ENCODE results near the gene PCGF5. TPM values are rescaled to one million over a fixed set of nuclear protein-coding genes. Genes with fewer than 3 reads are reported as not detected.
A peak's percentile ranks its signal among the peaks of the same experiment; 100 is the strongest.

The PCGF5 gene
- polyA plus RNA-seq, 1 of the 3 experiments (the other 2 are of a cell fraction) = 14.5 TPM

GRCh38 chr10:91188889-91189288 is 31.6 kb upstream of the PCGF5 start:
- H4K20me1 ChIP-seq (ENCODE audit: insufficient read depth) = no peaks in the 10 kb centered on the region
- no peaks in the 10 kb centered on the region for H3K27me3 ChIP-seq (ENCODE audit: insufficient read depth)
- H3K9me2 ChIP-seq = no peaks in the 10 kb centered on the region
- POLR2A ChIA-PET = no interaction called here
- no peak for DNase-seq
- no peaks in the 10 kb centered on the region for H3K36me3 ChIP-seq (replicated peaks in 1 of 2; ENCODE audit: control insufficient read depth in 1 of 2, insufficient read depth in 2 of 2, low read length in 1 of 2)
- H3K9me3 ChIP-seq = no peaks in the 10 kb centered on the region
- peaks cover 72% of the 10 kb centered on the region for H3K79me2 ChIP-seq (ENCODE audit: insufficient read depth)
- H3K27ac ChIP-seq (ENCODE audit: low read depth in 2 of 2, low read length in 1 of 2) = 0 out of 4 replicates have a peak overlapping the region, but pooled peaks of 1 of the 2 experiments have one; percentile 98
- CTCF ChIA-PET = no interaction called here
- H3K9ac ChIP-seq = no peak overlapping the region
- no peak overlapping the region for H3K4me2 ChIP-seq
- TF ChIP-seq SMC3 (IDR thresholded peaks at IDR 0.05; ENCODE audit: low read depth, low read length) (no peak), CHD2 (IDR thresholded peaks at IDR 0.05; ENCODE audit: low read length, partially characterized antibody) (no peak), POLR2AphosphoS5 (IDR thresholded peaks at IDR 0.05; ENCODE audit: low read depth, low read length) (no peak), USF2 (IDR thresholded peaks at IDR 0.05; ENCODE audit: borderline replicate concordance, low read depth, low read length) (no peak), MAX (IDR thresholded peaks at IDR 0.05; ENCODE audit: low read depth) (no peak), USF1 (IDR thresholded peaks at IDR 0.05; ENCODE audit: borderline replicate concordance, low read depth) (no peak), FOSL2 (IDR thresholded peaks at IDR 0.05; ENCODE audit: borderline replicate concordance, low read depth) (no peak), GATA2 (CRISPR knock-in tag; IDR thresholded peaks at IDR 0.05) (no peak), NFIC (IDR thresholded peaks at IDR 0.05; ENCODE audit: borderline replicate concordance) (no peak), PBX3 (IDR thresholded peaks at IDR 0.05) (no peak), RCOR1 (IDR thresholded peaks at IDR 0.05; ENCODE audit: low read length) (no peak), NRF1 (IDR thresholded peaks at IDR 0.05; ENCODE audit: low read depth, low read length) (no peak), SIN3A (IDR thresholded peaks at IDR 0.05; ENCODE audit: borderline replicate concordance, low read depth, low read length) (no peak), FOXM1 (IDR thresholded peaks at IDR 0.05; ENCODE audit: low read depth) (no peak), TCF12 (IDR thresholded peaks at IDR 0.05) (no peak), RAD21 (IDR thresholded peaks at IDR 0.05; ENCODE audit: low read length) (no peak)
- H3K4me1 ChIP-seq (ENCODE audit: control insufficient read depth in 1 of 2, insufficient read depth in 2 of 2, low read depth in 1 of 2, low read length in 1 of 2) = peaks cover 0 to 18% of the 10 kb centered on the region in 2 experiments; a peak in 2 of 4 replicates
- H2AFZ ChIP-seq (ENCODE audit: low read depth) = no peak overlapping the region
- no peak overlapping the region for H3K4me3 ChIP-seq (ENCODE audit: low read depth in 2 of 2, low read length in 1 of 2)
- H3F3A ChIP-seq (replicated peaks; ENCODE audit: insufficient read depth) = peaks cover 30% of the 10 kb centered on the region

- peak overlapping the region in 1 of 2 experiments; percentile 98; a peak in 3 of 4 replicates for H3K27ac ChIP-seq (ENCODE audit: low read depth in 2 of 2, low read length in 1 of 2)
- POLR2A ChIA-PET = no interaction called here
- H2AFZ ChIP-seq (ENCODE audit: low read depth) = no peak overlapping the region
- CTCF ChIA-PET = no interaction called here
- no peaks in the 10 kb centered on the region for H4K20me1 ChIP-seq (ENCODE audit: insufficient read depth)
- no peak overlapping the region for H3K4me3 ChIP-seq (ENCODE audit: low read depth in 2 of 2, low read length in 1 of 2)
- H3K9me2 ChIP-seq = no peaks in the 10 kb centered on the region
- H3K9me3 ChIP-seq = no peaks in the 10 kb centered on the region
- no peaks in the 10 kb centered on the region for H3K36me3 ChIP-seq (replicated peaks in 1 of 2; ENCODE audit: control insufficient read depth in 1 of 2, insufficient read depth in 2 of 2, low read length in 1 of 2)
- no peak for DNase-seq
- H3K4me2 ChIP-seq = peak overlapping the region; percentile 64; the same call in 1 of the 2 replicates
- peak; percentile 23; the same call in 1 of the 2 replicates for TF ChIP-seq JUND (IDR thresholded peaks at IDR 0.05)
- TF ChIP-seq ZBTB33 (IDR thresholded peaks at IDR 0.05; ENCODE audit: borderline replicate concordance, low read depth) = 0 out of 2 replicates have a peak, but pooled peaks have one; percentile 2
- TF ChIP-seq MEF2A (IDR thresholded peaks at IDR 0.05; ENCODE audit: borderline replicate concordance, low read depth) = peak; percentile 50; the same call in 1 of the 2 replicates
- no peak for TF ChIP-seq USF2 (IDR thresholded peaks at IDR 0.05; ENCODE audit: borderline replicate concordance, low read depth, low read length)
- no peak for TF ChIP-seq USF1 (IDR thresholded peaks at IDR 0.05; ENCODE audit: borderline replicate concordance, low read depth)
- 0 out of 2 replicates have a peak, but pooled peaks have one; percentile 15 for TF ChIP-seq FOSL2 (IDR thresholded peaks at IDR 0.05; ENCODE audit: borderline replicate concordance, low read depth)
- H3F3A ChIP-seq (replicated peaks; ENCODE audit: insufficient read depth) = peaks cover 34% of the 10 kb centered on the region
- no peaks in the 10 kb centered on the region for H3K27me3 ChIP-seq (ENCODE audit: insufficient read depth)
- peaks cover 0 to 17% of the 10 kb centered on the region in 2 experiments; a peak in 2 of 4 replicates for H3K4me1 ChIP-seq (ENCODE audit: control insufficient read depth in 1 of 2, insufficient read depth in 2 of 2, low read depth in 1 of 2, low read length in 1 of 2)
- peak overlapping the region; percentile 63 for H3K9ac ChIP-seq
- 100% methylated on average over 1 of the region's 1 CpG for WGBS (ENCODE audit: low lambda C conversion rate)
- H3K79me2 ChIP-seq (ENCODE audit: insufficient read depth) = peaks cover 65% of the 10 kb centered on the region
Observed at GRCh38 chr10:91190388-91190870, 30.0 kb upstream of the PCGF5 start.
